ENCODE data around the gene PTRH1. TPM values are rescaled to one million over a fixed set of nuclear protein-coding genes. Genes with fewer than 3 reads are reported as not detected.

PTRH1 gene
- total and polyA plus RNA-seq, 10 of the 15 experiments (the other 5 are each of a cell fraction or from before 2014, with no cell fraction given) = 0.69 to 38.4 (median 10.2) TPM

DNA sequence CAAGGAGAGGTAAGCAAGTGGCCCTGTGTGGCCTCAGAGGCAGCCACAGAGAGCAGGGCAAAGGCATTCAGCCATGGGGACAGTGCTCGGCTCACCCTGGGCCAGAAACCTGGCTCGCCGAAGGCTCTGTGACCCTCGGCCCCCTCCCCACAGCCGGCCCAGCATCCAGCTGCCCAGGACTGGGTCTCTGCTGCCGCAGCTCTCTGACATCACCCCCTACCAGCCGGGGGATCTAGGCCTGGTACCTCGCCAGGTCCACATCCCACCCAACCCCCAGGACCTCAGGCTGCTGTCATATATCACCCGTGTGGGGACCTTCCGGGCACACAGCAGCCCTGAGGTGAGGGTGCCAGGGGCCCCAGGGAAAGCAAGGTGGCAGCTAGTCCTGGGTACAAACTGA lies 2.6 kb downstream of the PTRH1 start:
- no peak overlapping the region for H2AFZ ChIP-seq (ENCODE audit: control insufficient read depth, low read depth, low read length)
- no peak overlapping the region for H3K4me2 ChIP-seq (ENCODE audit: control insufficient read depth, insufficient read depth)
- no peak for DNase-seq (ENCODE audit: low read depth, low spot score)
- CTCF ChIA-PET = no interaction called here
- no peak for FAIRE-seq
- H3K9me3 ChIP-seq (replicated peaks; ENCODE audit: control insufficient read depth, insufficient read depth, low read length) = no peaks in the 10 kb centered on the region; the same call in 2 of the 3 replicates
- H3K79me2 ChIP-seq (ENCODE audit: control insufficient read depth, insufficient read depth, low read length) = no peaks in the 10 kb centered on the region
- intact Hi-C loops (cut with micrococcal nuclease; ENCODE audit: unreplicated experiment) = no loop called here
- BruUV-seq (replicated peaks) = no TSS peak
- SMC1A ChIA-PET (ENCODE audit: uncharacterized antibody, unreplicated experiment) = no interaction called here
- H3K27me3 ChIP-seq (replicated peaks in 1 of 2; ENCODE audit: control insufficient read depth in 2 of 2, insufficient read depth in 2 of 2, low read length in 1 of 2) = no peaks in the 10 kb centered on the region
- WGBS (ENCODE audit: insufficient coverage, insufficient replicate concordance, low lambda C conversion rate, missing lambda C conversion rate) = 80% methylated on average over 10 of the region's 10 CpGs
- no peak for ATAC-seq
- no peaks in the 10 kb centered on the region; a peak in 1 of 4 replicates for H3K36me3 ChIP-seq (ENCODE audit: control insufficient read depth in 2 of 2, insufficient read depth in 2 of 2, low read length in 1 of 2)
- POLR2A ChIA-PET = no interaction called here
- no peak overlapping the region for H3K27ac ChIP-seq (ENCODE audit: control insufficient read depth, insufficient read depth)
- H3K4me1 ChIP-seq (ENCODE audit: control insufficient read depth, insufficient read depth, low read length) = peaks cover 6% of the 10 kb centered on the region; the same call in 1 of the 2 replicates
- H3K4me3 ChIP-seq = no peak overlapping the region
- no peaks in the 10 kb centered on the region for H4K20me1 ChIP-seq (ENCODE audit: control insufficient read depth, insufficient read depth)
- H3K9ac ChIP-seq (ENCODE audit: control insufficient read depth, insufficient read depth, low read length) = no peak overlapping the region
- RAD21 ChIA-PET (ENCODE audit: unreplicated experiment) = no interaction called here
- TF ChIP-seq SUPT20H (IDR thresholded peaks at IDR 0.05; ENCODE audit: borderline replicate concordance, control insufficient read depth, low read depth, low read length) (no peak), RUNX3 (IDR thresholded peaks at IDR 0.05; ENCODE audit: low read length) (no peak), STAT1 (conservative IDR thresholded peaks at IDR 0.05) (no peak), SIN3A (IDR thresholded peaks at IDR 0.05; ENCODE audit: low read depth, low read length) (no peak), CHD1 (IDR thresholded peaks at IDR 0.05; ENCODE audit: low read depth, low read length) (no peak), ZNF622 (IDR thresholded peaks at IDR 0.05) (no peak), BRCA1 (IDR thresholded peaks at IDR 0.05; ENCODE audit: low read depth, low read length) (no peak), SMC3 (IDR thresholded peaks at IDR 0.05; ENCODE audit: borderline replicate concordance, low read length) (no peak)
- TF ChIP-seq, protein P1, sequence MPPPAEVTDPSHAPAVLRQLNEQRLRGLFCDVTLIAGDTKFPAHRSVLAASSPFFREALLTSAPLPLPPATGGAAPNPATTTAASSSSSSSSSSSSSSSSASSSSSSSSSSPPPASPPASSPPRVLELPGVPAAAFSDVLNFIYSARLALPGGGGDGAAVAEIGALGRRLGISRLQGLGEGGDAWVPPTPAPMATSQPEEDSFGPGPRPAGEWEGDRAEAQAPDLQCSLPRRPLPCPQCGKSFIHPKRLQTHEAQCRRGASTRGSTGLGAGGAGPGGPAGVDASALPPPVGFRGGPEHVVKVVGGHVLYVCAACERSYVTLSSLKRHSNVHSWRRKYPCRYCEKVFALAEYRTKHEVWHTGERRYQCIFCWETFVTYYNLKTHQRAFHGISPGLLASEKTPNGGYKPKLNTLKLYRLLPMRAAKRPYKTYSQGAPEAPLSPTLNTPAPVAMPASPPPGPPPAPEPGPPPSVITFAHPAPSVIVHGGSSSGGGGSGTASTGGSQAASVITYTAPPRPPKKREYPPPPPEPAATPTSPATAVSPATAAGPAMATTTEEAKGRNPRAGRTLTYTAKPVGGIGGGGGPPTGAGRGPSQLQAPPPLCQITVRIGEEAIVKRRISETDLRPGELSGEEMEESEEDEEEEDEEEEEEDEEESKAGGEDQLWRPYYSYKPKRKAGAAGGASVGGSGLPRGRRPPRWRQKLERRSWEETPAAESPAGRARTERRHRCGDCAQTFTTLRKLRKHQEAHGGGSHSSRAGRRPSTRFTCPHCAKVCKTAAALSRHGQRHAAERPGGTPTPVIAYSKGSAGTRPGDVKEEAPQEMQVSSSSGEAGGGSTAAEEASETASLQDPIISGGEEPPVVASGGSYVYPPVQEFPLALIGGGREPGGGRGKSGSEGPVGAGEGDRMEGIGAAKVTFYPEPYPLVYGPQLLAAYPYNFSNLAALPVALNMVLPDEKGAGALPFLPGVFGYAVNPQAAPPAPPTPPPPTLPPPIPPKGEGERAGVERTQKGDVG (CRISPR knock-in tag; IDR thresholded peaks at IDR 0.05) = no peak
- TF ChIP-seq, protein P2, sequence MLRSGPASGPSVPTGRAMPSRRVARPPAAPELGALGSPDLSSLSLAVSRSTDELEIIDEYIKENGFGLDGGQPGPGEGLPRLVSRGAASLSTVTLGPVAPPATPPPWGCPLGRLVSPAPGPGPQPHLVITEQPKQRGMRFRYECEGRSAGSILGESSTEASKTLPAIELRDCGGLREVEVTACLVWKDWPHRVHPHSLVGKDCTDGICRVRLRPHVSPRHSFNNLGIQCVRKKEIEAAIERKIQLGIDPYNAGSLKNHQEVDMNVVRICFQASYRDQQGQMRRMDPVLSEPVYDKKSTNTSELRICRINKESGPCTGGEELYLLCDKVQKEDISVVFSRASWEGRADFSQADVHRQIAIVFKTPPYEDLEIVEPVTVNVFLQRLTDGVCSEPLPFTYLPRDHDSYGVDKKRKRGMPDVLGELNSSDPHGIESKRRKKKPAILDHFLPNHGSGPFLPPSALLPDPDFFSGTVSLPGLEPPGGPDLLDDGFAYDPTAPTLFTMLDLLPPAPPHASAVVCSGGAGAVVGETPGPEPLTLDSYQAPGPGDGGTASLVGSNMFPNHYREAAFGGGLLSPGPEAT (IDR thresholded peaks at IDR 0.05; ENCODE audit: low read depth) = no peak
- TF ChIP-seq, protein P3, sequence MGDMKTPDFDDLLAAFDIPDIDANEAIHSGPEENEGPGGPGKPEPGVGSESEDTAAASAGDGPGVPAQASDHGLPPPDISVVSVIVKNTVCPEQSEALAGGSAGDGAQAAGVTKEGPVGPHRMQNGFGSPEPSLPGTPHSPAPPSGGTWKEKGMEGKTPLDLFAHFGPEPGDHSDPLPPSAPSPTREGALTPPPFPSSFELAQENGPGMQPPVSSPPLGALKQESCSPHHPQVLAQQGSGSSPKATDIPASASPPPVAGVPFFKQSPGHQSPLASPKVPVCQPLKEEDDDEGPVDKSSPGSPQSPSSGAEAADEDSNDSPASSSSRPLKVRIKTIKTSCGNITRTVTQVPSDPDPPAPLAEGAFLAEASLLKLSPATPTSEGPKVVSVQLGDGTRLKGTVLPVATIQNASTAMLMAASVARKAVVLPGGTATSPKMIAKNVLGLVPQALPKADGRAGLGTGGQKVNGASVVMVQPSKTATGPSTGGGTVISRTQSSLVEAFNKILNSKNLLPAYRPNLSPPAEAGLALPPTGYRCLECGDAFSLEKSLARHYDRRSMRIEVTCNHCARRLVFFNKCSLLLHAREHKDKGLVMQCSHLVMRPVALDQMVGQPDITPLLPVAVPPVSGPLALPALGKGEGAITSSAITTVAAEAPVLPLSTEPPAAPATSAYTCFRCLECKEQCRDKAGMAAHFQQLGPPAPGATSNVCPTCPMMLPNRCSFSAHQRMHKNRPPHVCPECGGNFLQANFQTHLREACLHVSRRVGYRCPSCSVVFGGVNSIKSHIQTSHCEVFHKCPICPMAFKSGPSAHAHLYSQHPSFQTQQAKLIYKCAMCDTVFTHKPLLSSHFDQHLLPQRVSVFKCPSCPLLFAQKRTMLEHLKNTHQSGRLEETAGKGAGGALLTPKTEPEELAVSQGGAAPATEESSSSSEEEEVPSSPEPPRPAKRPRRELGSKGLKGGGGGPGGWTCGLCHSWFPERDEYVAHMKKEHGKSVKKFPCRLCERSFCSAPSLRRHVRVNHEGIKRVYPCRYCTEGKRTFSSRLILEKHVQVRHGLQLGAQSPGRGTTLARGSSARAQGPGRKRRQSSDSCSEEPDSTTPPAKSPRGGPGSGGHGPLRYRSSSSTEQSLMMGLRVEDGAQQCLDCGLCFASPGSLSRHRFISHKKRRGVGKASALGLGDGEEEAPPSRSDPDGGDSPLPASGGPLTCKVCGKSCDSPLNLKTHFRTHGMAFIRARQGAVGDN (IDR thresholded peaks at IDR 0.05) = no peak
- in situ Hi-C loops (cut with MboI) = no loop called here

Measured in GM12878 (cell line).